H9 (cell line): Measurements from ENCODE around the gene SLC23A2. TPM values are rescaled to one million over a fixed set of nuclear protein-coding genes. Genes with fewer than 3 reads are reported as not detected.

Experiments used
- DNase-seq: peaks from one replicate; pipeline ENCODE4 v3.0.0-alpha.2; 2017
- H2AFZ ChIP-seq: one replicate; pipeline ENCODE4 v1.6.1; 2013; ENCODE audit warnings: mild to moderate bottlenecking, low read length, control low read depth, moderate library complexity
- H2AK5ac ChIP-seq: 2 replicates; pipeline ENCODE4 v1.6.1; 2013; ENCODE audit warnings: low read length, control low read depth, mixed read lengths; ENCODE audit not compliant: insufficient read length
- H2BK120ac ChIP-seq: one replicate; pipeline ENCODE4 v1.6.1; 2013; ENCODE audit warnings: low read depth, mild to moderate bottlenecking, low read length, control low read depth, inconsistent platforms; ENCODE audit not compliant: poor library complexity, severe bottlenecking
- H2BK12ac ChIP-seq: 2 replicates; pipeline ENCODE4 v1.6.1; 2013; ENCODE audit warnings: low read length, control low read depth, mixed read lengths, low read depth; ENCODE audit not compliant: insufficient read length
- H2BK15ac ChIP-seq: 2 replicates; pipeline ENCODE4 v1.6.1; 2013; ENCODE audit warnings: low read depth, low read length, control low read depth
- H2BK20ac ChIP-seq: one replicate; pipeline ENCODE4 v1.6.1; 2013; ENCODE audit warnings: low read depth, mild to moderate bottlenecking, low read length, control low read depth, inconsistent platforms; ENCODE audit not compliant: poor library complexity, severe bottlenecking
- H2BK5ac ChIP-seq: 2 replicates; pipeline ENCODE4 v1.6.1; 2013; ENCODE audit warnings: low read length, control low read depth, mixed read lengths; ENCODE audit not compliant: insufficient read length
- H3K14ac ChIP-seq: 2 replicates; pipeline ENCODE4 v1.6.1; 2013; ENCODE audit warnings: low read length, control low read depth; ENCODE audit not compliant: insufficient read depth
- H3K18ac ChIP-seq: 2 replicates; pipeline ENCODE4 v1.6.1; 2013; ENCODE audit warnings: low read depth, mild to moderate bottlenecking, mixed read lengths, low read length, control low read depth; ENCODE audit not compliant: insufficient read length
- H3K23ac ChIP-seq: 2 replicates; pipeline ENCODE4 v1.6.1; 2013; ENCODE audit warnings: low read length, control low read depth, mixed read lengths, low read depth; ENCODE audit not compliant: insufficient read length
- H3K23me2 ChIP-seq: 2 replicates; pipeline ENCODE4 v1.6.1; 2013; ENCODE audit warnings: low read depth, mild to moderate bottlenecking, mixed read lengths, low read length, control low read depth; ENCODE audit not compliant: insufficient read length, poor library complexity, severe bottlenecking
- H3K27ac ChIP-seq: 2 replicates; pipeline ENCODE4 v1.5.1; 2013; ENCODE audit warnings: low read length, control low read depth, mixed read lengths, low read depth; ENCODE audit not compliant: insufficient read length
- H3K27me3 ChIP-seq: 2 replicates; pipeline ENCODE4 v1.6.1; 2013; ENCODE audit warnings: low read length, control low read depth, inconsistent platforms; ENCODE audit not compliant: insufficient read depth
- H3K4ac ChIP-seq: 2 replicates; pipeline ENCODE4 v1.6.1; 2013; ENCODE audit warnings: low read depth, mild to moderate bottlenecking, control low read depth, inconsistent platforms, low read length, moderate library complexity
- H3K4me1 ChIP-seq: 2 replicates; pipeline ENCODE4 v1.6.1; 2013; ENCODE audit warnings: low read length, control low read depth, inconsistent platforms; ENCODE audit not compliant: insufficient read depth
- H3K4me2 ChIP-seq: 2 replicates; pipeline ENCODE4 v1.6.1; 2013; ENCODE audit warnings: low read length, control low read depth, mixed read lengths; ENCODE audit not compliant: insufficient read length, insufficient read depth
- H3K56ac ChIP-seq: 2 replicates; pipeline ENCODE4 v1.6.1; 2013; ENCODE audit warnings: low read depth, mild to moderate bottlenecking, mixed read lengths, low read length, control low read depth; ENCODE audit not compliant: insufficient read length
- H3K79me1 ChIP-seq: 2 replicates; pipeline ENCODE4 v1.6.1; 2013; ENCODE audit warnings: low read depth, mild to moderate bottlenecking, moderate library complexity, low read length, control low read depth, inconsistent platforms; ENCODE audit not compliant: insufficient read depth, poor library complexity, severe bottlenecking
- H3K79me2 ChIP-seq: 2 replicates; pipeline ENCODE4 v1.6.1; 2013; ENCODE audit warnings: low read length, control low read depth, inconsistent platforms; ENCODE audit not compliant: insufficient read depth
- H3K9ac ChIP-seq: 2 replicates; pipeline ENCODE4 v1.6.1; 2013; ENCODE audit warnings: low read length, control low read depth, mixed read lengths; ENCODE audit not compliant: insufficient read length; ENCODE audit errors: extremely low read depth
- H3K9me3 ChIP-seq: one replicate; pipeline ENCODE4 v1.6.1; 2013; ENCODE audit warnings: low read depth, low read length, inconsistent platforms; ENCODE audit not compliant: control insufficient read depth
- H3T11ph ChIP-seq: one replicate; pipeline ENCODE4 v1.6.1; 2013; ENCODE audit warnings: mild to moderate bottlenecking, low read length, control low read depth, inconsistent platforms
- H4K20me1 ChIP-seq: one replicate; pipeline ENCODE4 v1.6.1; 2013; ENCODE audit not compliant: control insufficient read depth, insufficient read length, insufficient read depth
- H4K5ac ChIP-seq: 2 replicates; pipeline ENCODE4 v1.6.1; 2013; ENCODE audit warnings: low read depth, mild to moderate bottlenecking, mixed read lengths, low read length, control low read depth; ENCODE audit not compliant: insufficient read length
- H4K8ac ChIP-seq: replicated peaks from 2 replicates; pipeline ENCODE4 v1.6.1; 2013; ENCODE audit warnings: low read length, control low read depth, mixed read lengths, low read depth; ENCODE audit not compliant: insufficient read length
- H4K91ac ChIP-seq: 2 replicates; pipeline ENCODE4 v1.6.1; 2013; ENCODE audit warnings: low read depth, mild to moderate bottlenecking, moderate library complexity, mixed read lengths, low read length, control low read depth; ENCODE audit not compliant: insufficient read length
- H3K27ac Mint-ChIP-seq, 3 experiments: 2 replicates in 2 of 3; 3 replicates in 1 of 3; pipeline ENCODE4 v1.8.0; 2020 to 2021; ENCODE audit warnings: mixed read lengths in 3 of 3, mild to moderate bottlenecking in 1 of 3, moderate library complexity in 1 of 3
- H3K27me3 Mint-ChIP-seq: 2 replicates; pipeline ENCODE4 v1.8.0; 2021; ENCODE audit warnings: low read depth, mild to moderate bottlenecking, moderate library complexity, mixed read lengths
- H3K36me3 Mint-ChIP-seq, 3 experiments: 2 replicates in 2 of 3; 3 replicates in 1 of 3; pipeline ENCODE4 v1.8.0; 2020 to 2021; ENCODE audit warnings: low read depth in 3 of 3, mixed read lengths in 3 of 3; ENCODE audit not compliant: insufficient read depth in 1 of 3
- H3K4me1 Mint-ChIP-seq, 2 experiments: 2 replicates each; pipeline ENCODE4 v1.8.0; 2020; ENCODE audit warnings: mixed read lengths in 2 of 2
- H3K4me3 Mint-ChIP-seq, 2 experiments: 2 replicates in 1 of 2; 3 replicates in 1 of 2; pipeline ENCODE4 v1.8.0; 2020 to 2021; ENCODE audit warnings: mild to moderate bottlenecking in 2 of 2, mixed read lengths in 2 of 2, moderate library complexity in 1 of 2
- H3K9me3 Mint-ChIP-seq, 2 experiments: 2 replicates in 1 of 2; 3 replicates in 1 of 2; pipeline ENCODE4 v1.8.0; 2020; ENCODE audit warnings: mild to moderate bottlenecking in 2 of 2, mixed read lengths in 2 of 2, moderate library complexity in 1 of 2
- WGBS: extraction: QIAGEN DNeasy Blood & Tissue Kit; methylation state at CpG from one replicate; pipeline ENCODE4 v1.1.7; 2013; ENCODE audit warnings: missing lambda C conversion rate, low lambda C conversion rate, mixed read lengths; ENCODE audit not compliant: insufficient read length; ENCODE audit errors: extremely low coverage; 5-methylcytosine and 5-hydroxymethylcytosine counted together
- total RNA-seq: library from RNA; stranded (reverse); gene quantifications from 2 replicates; pipeline ENCODE4 v1.2.1, GENCODE V29; 2021
- TF ChIP-seq, protein P1 (sequence below): fragments of 200-600 bp; sonication (generic); conservative IDR thresholded peaks from 3 replicates; pipeline ENCODE4 v1.8.0; 2021; ENCODE audit warnings: antibody characterized with exemption, mild to moderate bottlenecking

SLC23A2 gene
- total RNA-seq, 1 experiment from 2014 or later: 16.5 TPM

DNA sequence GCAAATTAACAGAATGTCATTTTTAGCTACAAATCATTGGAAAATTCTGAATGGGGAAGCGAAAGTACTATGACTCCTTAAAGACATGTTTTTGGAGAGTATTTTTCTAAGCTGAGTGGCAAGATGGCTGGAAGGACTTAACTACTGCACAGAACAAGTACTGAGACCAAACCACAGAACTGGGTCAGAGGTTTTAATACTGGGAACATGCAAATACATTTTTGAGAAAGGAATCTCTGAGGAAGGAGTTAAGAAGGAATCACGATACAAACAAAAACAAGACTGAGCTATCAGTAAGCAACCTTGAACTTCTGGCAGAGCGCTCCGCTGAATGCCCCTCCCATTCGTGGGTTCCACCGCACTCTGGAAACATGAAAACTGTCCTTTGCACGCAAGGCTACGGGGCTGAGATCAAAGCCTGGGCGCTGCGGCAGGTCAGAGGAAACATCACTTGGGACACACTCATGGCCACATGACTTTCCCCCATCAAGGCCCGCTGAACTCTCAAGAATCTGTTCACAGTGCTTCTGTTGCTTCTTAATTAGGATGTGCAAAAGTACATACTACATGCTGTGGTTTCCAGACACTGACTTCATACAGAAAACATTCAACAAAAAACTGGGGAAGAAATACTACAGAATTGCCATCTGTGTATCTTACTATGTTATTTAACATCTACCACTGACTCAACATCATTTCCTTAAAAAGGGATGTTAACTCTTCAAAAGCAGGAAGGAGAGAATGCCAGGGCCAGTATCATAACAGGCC lies 27.8 kb downstream of the SLC23A2 start:
- no peak overlapping the region for H3K27ac ChIP-seq
- H3K4ac ChIP-seq: no peak overlapping the region
- H4K8ac ChIP-seq: no peak overlapping the region
- no peaks in the 10 kb centered on the region for H3K27me3 Mint-ChIP-seq
- TF ChIP-seq, protein P1, sequence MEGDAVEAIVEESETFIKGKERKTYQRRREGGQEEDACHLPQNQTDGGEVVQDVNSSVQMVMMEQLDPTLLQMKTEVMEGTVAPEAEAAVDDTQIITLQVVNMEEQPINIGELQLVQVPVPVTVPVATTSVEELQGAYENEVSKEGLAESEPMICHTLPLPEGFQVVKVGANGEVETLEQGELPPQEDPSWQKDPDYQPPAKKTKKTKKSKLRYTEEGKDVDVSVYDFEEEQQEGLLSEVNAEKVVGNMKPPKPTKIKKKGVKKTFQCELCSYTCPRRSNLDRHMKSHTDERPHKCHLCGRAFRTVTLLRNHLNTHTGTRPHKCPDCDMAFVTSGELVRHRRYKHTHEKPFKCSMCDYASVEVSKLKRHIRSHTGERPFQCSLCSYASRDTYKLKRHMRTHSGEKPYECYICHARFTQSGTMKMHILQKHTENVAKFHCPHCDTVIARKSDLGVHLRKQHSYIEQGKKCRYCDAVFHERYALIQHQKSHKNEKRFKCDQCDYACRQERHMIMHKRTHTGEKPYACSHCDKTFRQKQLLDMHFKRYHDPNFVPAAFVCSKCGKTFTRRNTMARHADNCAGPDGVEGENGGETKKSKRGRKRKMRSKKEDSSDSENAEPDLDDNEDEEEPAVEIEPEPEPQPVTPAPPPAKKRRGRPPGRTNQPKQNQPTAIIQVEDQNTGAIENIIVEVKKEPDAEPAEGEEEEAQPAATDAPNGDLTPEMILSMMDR: no peak
- peaks cover 8 to 11% of the 10 kb centered on the region in 2 experiments for H3K4me1 Mint-ChIP-seq
- H3K56ac ChIP-seq: no peak overlapping the region
- H3T11ph ChIP-seq: no peak overlapping the region
- H3K23me2 ChIP-seq: no peaks in the 10 kb centered on the region
- H3K4me3 Mint-ChIP-seq: no peak overlapping the region
- H3K36me3 Mint-ChIP-seq: peaks cover 2 to 11% (median 9%) of the 10 kb centered on the region in 3 experiments; a peak in 4 of 7 replicates
- peaks cover 3% of the 10 kb centered on the region for H3K79me1 ChIP-seq
- no peaks in the 10 kb centered on the region for H3K79me2 ChIP-seq
- peak overlapping the region in 2 of 3 experiments; percentile 1 to 24; a peak in 1 of 7 replicates for H3K27ac Mint-ChIP-seq
- no peak overlapping the region for H4K91ac ChIP-seq
- no peak overlapping the region for H2BK20ac ChIP-seq
- no peak overlapping the region for H3K14ac ChIP-seq
- no CpG with 5 or more reads among the region's 11 CpGs for WGBS
- no peak overlapping the region for H3K18ac ChIP-seq
- no peak for DNase-seq
- no peak overlapping the region for H2BK5ac ChIP-seq
- H2AK5ac ChIP-seq: no peak overlapping the region
- no peak overlapping the region for H2AFZ ChIP-seq
- no peak overlapping the region for H4K5ac ChIP-seq
- H3K9me3 ChIP-seq: no peaks in the 10 kb centered on the region
- H3K9ac ChIP-seq: no peak overlapping the region
- H3K4me2 ChIP-seq: no peak overlapping the region
- H3K27me3 ChIP-seq: no peaks in the 10 kb centered on the region
- H3K23ac ChIP-seq: no peak overlapping the region
- no peak overlapping the region for H2BK120ac ChIP-seq
- H3K4me1 ChIP-seq: peaks cover 1% of the 10 kb centered on the region; the same call in 1 of the 2 replicates
- no peak overlapping the region for H2BK15ac ChIP-seq
- H4K20me1 ChIP-seq: no peaks in the 10 kb centered on the region
- H2BK12ac ChIP-seq: peak overlapping the region; percentile 73
- H3K9me3 Mint-ChIP-seq: no peaks in the 10 kb centered on the region
